HepG2 (cell line): ENCODE results near the gene KRTAP10-6. TPM values are rescaled to one million over a fixed set of nuclear protein-coding genes. Genes with fewer than 3 reads are reported as not detected.

Source experiments
- ATAC-seq: fragments of 200-7000 bp; cut with Tn5 transposase; 3 replicates; pipeline ENCODE4 v1.9.1; 2020; ENCODE audit warnings: mild to moderate bottlenecking, moderate library complexity
- BruUV-seq: library from RNA; stranded (reverse); fragments of 400-500 nt; replicated peaks from 2 replicates; lab custom pipeline; 2021; lab: Mats Ljungman, UMichigan
- CTCF ChIA-PET: fragments of 300-600 bp; formaldehyde crosslinking; extraction: SDS; loops from one replicate; lab custom pipeline; 2021; ENCODE audit warnings: low total read pairs, inconsistent platforms, low intra/inter-chr PET ratio; lab: Yijun Ruan, JAX
- POLR2A ChIA-PET: fragments of 350-600 bp; sonication (Branson Sonifier 250); formaldehyde crosslinking; loops from one replicate; lab custom pipeline; 2020; ENCODE audit warnings: antibody characterized with exemption, inconsistent platforms; lab: Yijun Ruan, JAX
- DNase-seq: peaks from one replicate; pipeline ENCODE4 v3.0.0-alpha.2; 2015; ENCODE audit warnings: low spot score
- FAIRE-seq: peaks from 3 replicates; lab custom pipeline; 2011; peaks lifted over from hg19 to GRCh38; lab: Jason Lieb, UNC
- H2AFZ ChIP-seq: one replicate; pipeline ENCODE4 v1.6.1; 2011; ENCODE audit warnings: low read length, inconsistent platforms
- H3K27ac ChIP-seq: fragments of 300-600 bp; 3 replicates; pipeline ENCODE4 v1.8.0; 2011; ENCODE audit warnings: mixed run types, mild to moderate bottlenecking, mixed read lengths, low read length, inconsistent platforms; ENCODE audit not compliant: insufficient read depth; ENCODE audit errors: extremely low read length
- H3K27me3 ChIP-seq, 2 experiments: fragments of 200-600 bp in 1 of 2; 2 replicates in 1 of 2; 3 replicates in 1 of 2; pipeline versions ENCODE4 v1.6.0 to v1.8.0; 2011; ENCODE audit warnings: low read length in 2 of 2, mild to moderate bottlenecking in 2 of 2, moderate library complexity in 2 of 2, inconsistent platforms in 1 of 2; ENCODE audit not compliant: insufficient read depth in 2 of 2, control insufficient read depth in 1 of 2
- H3K36me3 ChIP-seq, 2 experiments: fragments of 200-600 bp in 1 of 2; replicated peaks in 1 of 2; 2 replicates in 1 of 2; 3 replicates in 1 of 2; pipeline versions ENCODE4 v1.5.1 to v1.8.0; 2011; ENCODE audit warnings: low read length in 2 of 2, inconsistent platforms in 1 of 2; ENCODE audit not compliant: insufficient read depth in 2 of 2, control insufficient read depth in 1 of 2
- H3K4me1 ChIP-seq: 2 replicates; pipeline ENCODE4 v1.5.1; 2012; ENCODE audit warnings: low read length, inconsistent platforms; ENCODE audit not compliant: insufficient read depth
- H3K4me2 ChIP-seq: 2 replicates; pipeline ENCODE4 v1.6.0; 2011; ENCODE audit warnings: low read depth, low read length, inconsistent platforms
- H3K4me3 ChIP-seq, 3 experiments: fragments of 200-600 bp in 1 of 3; sonication (generic), shearing (Covaris generic) in 1 of 3; replicated peaks in 1 of 3; 2 replicates each; pipeline ENCODE4 v1.5.1; 2011 to 2016; ENCODE audit warnings: low read length in 3 of 3, inconsistent platforms in 2 of 3, low read depth in 2 of 3, mild to moderate bottlenecking in 2 of 3, control low read depth in 1 of 3, mixed read lengths in 1 of 3; ENCODE audit not compliant: insufficient read depth in 1 of 3
- H3K79me2 ChIP-seq: one replicate; pipeline ENCODE4 v1.6.1; 2011; ENCODE audit warnings: low read length, inconsistent platforms; ENCODE audit not compliant: insufficient read depth
- H3K9ac ChIP-seq: 2 replicates; pipeline ENCODE4 v1.6.0; 2011; ENCODE audit warnings: mild to moderate bottlenecking, low read depth, low read length, inconsistent platforms; ENCODE audit not compliant: insufficient read depth
- H3K9me3 ChIP-seq: 2 replicates; pipeline ENCODE4 v1.5.1; 2012; ENCODE audit warnings: mild to moderate bottlenecking, low read length
- H4K20me1 ChIP-seq: 2 replicates; pipeline ENCODE4 v1.6.0; 2011; ENCODE audit warnings: inconsistent platforms, mild to moderate bottlenecking, low read length, moderate library complexity; ENCODE audit not compliant: insufficient read depth
- HOXA5 ChIP-seq: sonication (generic); formaldehyde crosslinking; IDR thresholded peaks from 2 replicates; pipeline ENCODE4 v1.4.0; 2020; ENCODE audit warnings: missing genetic modification reagents
- RAD51 ChIP-seq: fragments of 450-650 bp; IDR thresholded peaks from 2 replicates; pipeline ENCODE4 v1.6.1; 2016; ENCODE audit warnings: borderline replicate concordance
- SATB2 ChIP-seq: sonication (generic); formaldehyde crosslinking; IDR thresholded peaks from 2 replicates; pipeline ENCODE4 v1.5.0; 2020; ENCODE audit warnings: missing genetic modification reagents
- STAG1 ChIP-seq: sonication (generic); formaldehyde crosslinking; IDR thresholded peaks from 2 replicates; pipeline ENCODE4 v1.4.0; 2020; ENCODE audit warnings: missing genetic modification reagents
- TCF7L2 ChIP-seq: IDR thresholded peaks from 2 replicates; pipeline ENCODE4 v1.6.1; 2011; ENCODE audit warnings: mild to moderate bottlenecking, low read depth, low read length, moderate library complexity
- XRCC5 ChIP-seq: fragments of 200-400 bp; formaldehyde crosslinking; optimal IDR thresholded peaks from 2 replicates; pipeline ENCODE3; 2017; ENCODE audit warnings: mild to moderate bottlenecking, low read length
- ZNF232 ChIP-seq: sonication (generic); formaldehyde crosslinking; IDR thresholded peaks from 2 replicates; pipeline ENCODE4 v1.4.0; 2020; ENCODE audit warnings: missing genetic modification reagents, borderline replicate concordance
- ZNF777 ChIP-seq: sonication (generic); formaldehyde crosslinking; IDR thresholded peaks from 2 replicates; pipeline ENCODE4 v1.4.0; 2020; ENCODE audit warnings: missing genetic modification reagents
- ZNF781 ChIP-seq: sonication (generic); formaldehyde crosslinking; IDR thresholded peaks from 2 replicates; pipeline ENCODE4 v1.5.1; 2020; ENCODE audit warnings: borderline replicate concordance, mild to moderate bottlenecking, missing genetic modification reagents; ENCODE audit errors: not compliant biosample characterization
- WGBS: methylation state at CpG from one replicate; pipeline ENCODE4 v1.1.6; 2017; ENCODE audit warnings: low lambda C conversion rate; 5-methylcytosine and 5-hydroxymethylcytosine counted together
- in situ Hi-C: cut with HindIII; loops from 2 replicates; pipeline ENCODE4 v1.10.0; 2017; ENCODE audit warnings: low pct_unique_long_range_greater_than_20kb; ENCODE audit not compliant: extremely low pct_ligation_motif_present
- intact Hi-C: fragments of 100-400 bp; cut with micrococcal nuclease; formaldehyde crosslinking; loops from one replicate; pipeline ENCODE4 v1.10.0; 2022; ENCODE audit not compliant: unreplicated experiment
- polyA plus RNA-seq, 8 experiments: library from polyadenylated mRNA; depleted of rRNA in 3 of 8; stranded (reverse) in 7 of 8; unstranded in 1 of 8; fragments of >200 nt; fragmentation: Illumina TruSeq in 4 of 8; extraction: Trizol in 4 of 8; gene quantifications; 2 replicates each; pipeline versions ENCODE4 v1.2.1 to v1.2.3, GENCODE V29; 2011 to 2016; ENCODE audit warnings: low read depth in 4 of 8, missing spikeins in 1 of 8, mixed read lengths in 1 of 8; ENCODE audit not compliant: insufficient read depth in 1 of 8
- total RNA-seq, 5 experiments: library from RNA; depleted of rRNA; stranded (reverse); fragments of >200 nt; fragmentation: Illumina TruSeq; extraction: Trizol; gene quantifications; 2 replicates each; pipeline ENCODE4 v1.2.3, GENCODE V29; 2016; ENCODE audit warnings: low read depth in 1 of 5
- TF ChIP-seq, protein P1 (sequence below): sonication (generic); formaldehyde crosslinking; IDR thresholded peaks from 2 replicates; pipeline ENCODE4 v1.5.0; 2020; ENCODE audit warnings: mild to moderate bottlenecking, missing genetic modification reagents, moderate library complexity
- TF ChIP-seq, protein P2 (sequence below): sonication (generic); formaldehyde crosslinking; IDR thresholded peaks from 2 replicates; pipeline ENCODE4 v1.4.0; 2020; ENCODE audit warnings: mild to moderate bottlenecking, missing genetic modification reagents

The KRTAP10-6 gene
- total and polyA plus RNA-seq, 2 of the 13 experiments (the other 11 are each of a cell fraction or from before 2014, with no cell fraction given), result not detected

DNA sequence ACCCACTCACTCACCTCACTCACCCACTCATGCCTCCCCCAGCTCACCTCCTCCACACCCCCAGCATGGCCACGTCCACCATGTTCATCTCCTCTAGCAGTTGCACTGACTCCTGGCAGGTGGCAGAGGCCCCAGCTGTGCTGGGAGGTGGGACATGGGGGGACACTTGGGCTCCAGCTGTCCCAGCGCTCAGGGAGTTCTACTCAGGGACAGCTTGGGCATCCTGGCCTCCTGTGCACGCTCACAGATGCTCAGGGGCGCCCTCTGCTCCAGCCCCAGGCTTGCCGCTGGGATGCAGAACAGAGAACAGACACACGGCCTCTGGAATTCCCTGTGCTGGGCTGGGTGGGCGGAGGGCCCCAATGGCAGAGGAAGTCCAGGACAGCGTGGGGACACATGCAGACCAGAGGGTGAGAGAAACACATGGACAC, 24.8 kb upstream of the KRTAP10-6 start:
- Histone ChIP-seq H3K4me3 (no peak overlapping the region), H3K36me3 (no peaks in the 10 kb centered on the region), H3K9me3 (0 out of 2 replicates have a peak, but pooled peaks cover 4% of the 10 kb centered on the region), H4K20me1 (no peaks in the 10 kb centered on the region), H2AFZ (no peak overlapping the region), H3K4me1 (no peaks in the 10 kb centered on the region), H3K9ac (no peak overlapping the region), H3K4me2 (no peak overlapping the region), H3K27me3 (peaks cover 1 to 28% of the 10 kb centered on the region in 2 experiments; a peak in 3 of 5 replicates), H3K27ac (no peak overlapping the region), H3K79me2 (no peaks in the 10 kb centered on the region)
- CTCF ChIA-PET, result no interaction called here
- intact Hi-C loops, result no loop called here
- FAIRE-seq (no peak), DNase-seq (no peak), ATAC-seq (peak; percentile 46; the same call in 2 of the 3 replicates)
- TF ChIP-seq SATB2 (no peak), TCF7L2 (no peak), STAG1 (0 out of 2 replicates have a peak, but pooled peaks have one; percentile 12), XRCC5 (no peak), ZNF777 (CRISPR knock-in tag) (no peak), HOXA5 (no peak), ZNF232 (CRISPR knock-in tag) (no peak), ZNF781 (CRISPR knock-in tag) (no peak), RAD51 (no peak)
- TF ChIP-seq, protein P1, sequence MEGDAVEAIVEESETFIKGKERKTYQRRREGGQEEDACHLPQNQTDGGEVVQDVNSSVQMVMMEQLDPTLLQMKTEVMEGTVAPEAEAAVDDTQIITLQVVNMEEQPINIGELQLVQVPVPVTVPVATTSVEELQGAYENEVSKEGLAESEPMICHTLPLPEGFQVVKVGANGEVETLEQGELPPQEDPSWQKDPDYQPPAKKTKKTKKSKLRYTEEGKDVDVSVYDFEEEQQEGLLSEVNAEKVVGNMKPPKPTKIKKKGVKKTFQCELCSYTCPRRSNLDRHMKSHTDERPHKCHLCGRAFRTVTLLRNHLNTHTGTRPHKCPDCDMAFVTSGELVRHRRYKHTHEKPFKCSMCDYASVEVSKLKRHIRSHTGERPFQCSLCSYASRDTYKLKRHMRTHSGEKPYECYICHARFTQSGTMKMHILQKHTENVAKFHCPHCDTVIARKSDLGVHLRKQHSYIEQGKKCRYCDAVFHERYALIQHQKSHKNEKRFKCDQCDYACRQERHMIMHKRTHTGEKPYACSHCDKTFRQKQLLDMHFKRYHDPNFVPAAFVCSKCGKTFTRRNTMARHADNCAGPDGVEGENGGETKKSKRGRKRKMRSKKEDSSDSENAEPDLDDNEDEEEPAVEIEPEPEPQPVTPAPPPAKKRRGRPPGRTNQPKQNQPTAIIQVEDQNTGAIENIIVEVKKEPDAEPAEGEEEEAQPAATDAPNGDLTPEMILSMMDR (CRISPR knock-in tag), result peak; percentile 29; the same call in 1 of the 2 replicates
- TF ChIP-seq, protein P2, sequence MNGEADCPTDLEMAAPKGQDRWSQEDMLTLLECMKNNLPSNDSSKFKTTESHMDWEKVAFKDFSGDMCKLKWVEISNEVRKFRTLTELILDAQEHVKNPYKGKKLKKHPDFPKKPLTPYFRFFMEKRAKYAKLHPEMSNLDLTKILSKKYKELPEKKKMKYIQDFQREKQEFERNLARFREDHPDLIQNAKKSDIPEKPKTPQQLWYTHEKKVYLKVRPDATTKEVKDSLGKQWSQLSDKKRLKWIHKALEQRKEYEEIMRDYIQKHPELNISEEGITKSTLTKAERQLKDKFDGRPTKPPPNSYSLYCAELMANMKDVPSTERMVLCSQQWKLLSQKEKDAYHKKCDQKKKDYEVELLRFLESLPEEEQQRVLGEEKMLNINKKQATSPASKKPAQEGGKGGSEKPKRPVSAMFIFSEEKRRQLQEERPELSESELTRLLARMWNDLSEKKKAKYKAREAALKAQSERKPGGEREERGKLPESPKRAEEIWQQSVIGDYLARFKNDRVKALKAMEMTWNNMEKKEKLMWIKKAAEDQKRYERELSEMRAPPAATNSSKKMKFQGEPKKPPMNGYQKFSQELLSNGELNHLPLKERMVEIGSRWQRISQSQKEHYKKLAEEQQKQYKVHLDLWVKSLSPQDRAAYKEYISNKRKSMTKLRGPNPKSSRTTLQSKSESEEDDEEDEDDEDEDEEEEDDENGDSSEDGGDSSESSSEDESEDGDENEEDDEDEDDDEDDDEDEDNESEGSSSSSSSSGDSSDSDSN, result no peak
- no TSS peak for BruUV-seq
- POLR2A ChIA-PET, result no interaction called here
- 16% methylated on average over 7 of the region's 8 CpGs for WGBS
- in situ Hi-C loops, result no loop called here
